ENCODE measurements around the gene RHOB. TPM values are rescaled to one million over a fixed set of nuclear protein-coding genes. Genes with fewer than 3 reads are reported as not detected.

Gene RHOB
- total and polyA plus RNA-seq, 2 experiments from 2014 or later = 15.4 to 92.1 TPM

GRCh38 chr2:20446255-20446916 lies 488 bp upstream of the RHOB start:
- peaks cover 25% of the 10 kb centered on the region for H3K4me1 ChIP-seq (ENCODE audit: low read depth)
- no peaks in the 10 kb centered on the region for H3K36me3 ChIP-seq
- H3K9me3 ChIP-seq (ENCODE audit: low read depth) = no peaks in the 10 kb centered on the region
- peak; percentile 4 for TF ChIP-seq CTCF (IDR thresholded peaks at IDR 0.05; ENCODE audit: low read depth, low read length)
- no peaks in the 10 kb centered on the region for H3K27me3 ChIP-seq
- peak overlapping the region; percentile 69 for H3K4me3 ChIP-seq
- DNase-seq (ENCODE audit: low read depth in 1 of 2, low spot score in 1 of 2) = no peak
- H3K27ac ChIP-seq = no peak overlapping the region

GRCh38 chr2:20447437-20448245 lies 767 bp downstream of the RHOB start:
- Histone ChIP-seq H3K27ac (peak overlapping the region; percentile 97), H3K4me1 (ENCODE audit: low read depth) (peaks cover 25% of the 10 kb centered on the region), H3K36me3 (no peaks in the 10 kb centered on the region), H3K4me3 (peak overlapping the region; percentile 69), H3K9me3 (ENCODE audit: low read depth) (no peaks in the 10 kb centered on the region), H3K27me3 (no peaks in the 10 kb centered on the region)
- peak; percentile 50 to 69 for DNase-seq (ENCODE audit: low read depth in 1 of 2, low spot score in 1 of 2)
- TF ChIP-seq CTCF (IDR thresholded peaks at IDR 0.05; ENCODE audit: low read depth, low read length) = no peak

- Histone ChIP-seq H3K27me3 (no peaks in the 10 kb centered on the region), H3K36me3 (no peaks in the 10 kb centered on the region), H3K27ac (no peak overlapping the region), H3K9me3 (ENCODE audit: low read depth) (no peaks in the 10 kb centered on the region), H3K4me1 (ENCODE audit: low read depth) (peaks cover 25% of the 10 kb centered on the region), H3K4me3 (peak overlapping the region; percentile 69)
- TF ChIP-seq CTCF (IDR thresholded peaks at IDR 0.05; ENCODE audit: low read depth, low read length) = no peak
- peak; percentile 29 to 62 for DNase-seq (ENCODE audit: low read depth in 1 of 2, low spot score in 1 of 2)
Measured at GRCh38 chr2:20448246-20448976, 1.5 kb downstream of the RHOB start.

GRCh38 chr2:20448977-20449306 lies 2.1 kb downstream of the RHOB start:
- Histone ChIP-seq H3K9me3 (ENCODE audit: low read depth) (no peaks in the 10 kb centered on the region), H3K27ac (no peak overlapping the region), H3K27me3 (no peaks in the 10 kb centered on the region), H3K4me3 (peak overlapping the region; percentile 69), H3K36me3 (no peaks in the 10 kb centered on the region), H3K4me1 (ENCODE audit: low read depth) (peaks cover 25% of the 10 kb centered on the region)
- no peak for TF ChIP-seq CTCF (IDR thresholded peaks at IDR 0.05; ENCODE audit: low read depth, low read length)
- peak in 1 of 2 donors; percentile 33 for DNase-seq (ENCODE audit: low read depth in 1 of 2, low spot score in 1 of 2)

- H3K4me3 ChIP-seq = no peak overlapping the region
- no peaks in the 10 kb centered on the region for H3K36me3 ChIP-seq
- TF ChIP-seq CTCF (IDR thresholded peaks at IDR 0.05; ENCODE audit: low read depth, low read length) = no peak
- H3K27ac ChIP-seq = no peak overlapping the region
- DNase-seq (ENCODE audit: low read depth in 1 of 2, low spot score in 1 of 2) = peak in 1 of 2 donors; percentile 70
- H3K4me1 ChIP-seq (ENCODE audit: low read depth) = peaks cover 25% of the 10 kb centered on the region
- H3K27me3 ChIP-seq = no peaks in the 10 kb centered on the region
- H3K9me3 ChIP-seq (ENCODE audit: low read depth) = no peaks in the 10 kb centered on the region
Measured at GRCh38 chr2:20449501-20450200, 2.8 kb downstream of the RHOB start.
